Type B pancreatic cell (in vitro differentiated cells): ENCODE measurements around the gene GABARAPL2. TPM values are rescaled to one million over a fixed set of nuclear protein-coding genes. Genes with fewer than 3 reads are reported as not detected.
A peak's percentile ranks its signal among the peaks of the same experiment; 100 is the strongest.

Experiments used
- DNase-seq: peaks from one replicate; pipeline ENCODE4 v3.0.0; 2021; ENCODE audit warnings: mixed read lengths; ENCODE audit not compliant: unreplicated experiment; ENCODE audit errors: extremely low spot score
- H3K27ac Mint-ChIP-seq: 2 replicates; pipeline ENCODE4 v1.8.0; 2021; ENCODE audit warnings: mild to moderate bottlenecking, mixed read lengths
- H3K27me3 Mint-ChIP-seq: 2 replicates; pipeline ENCODE4 v1.8.0; 2021; ENCODE audit warnings: mixed read lengths
- H3K36me3 Mint-ChIP-seq: 2 replicates; pipeline ENCODE4 v1.8.0; 2021; ENCODE audit warnings: mixed read lengths
- H3K4me1 Mint-ChIP-seq: one replicate; pipeline ENCODE4 v1.8.0; 2021; ENCODE audit warnings: mixed read lengths; ENCODE audit not compliant: unreplicated experiment
- H3K4me3 Mint-ChIP-seq: 2 replicates; pipeline ENCODE4 v1.8.0; 2021; ENCODE audit warnings: mild to moderate bottlenecking, mixed read lengths
- H3K9me3 Mint-ChIP-seq: 2 replicates; pipeline ENCODE4 v1.8.0; 2021; ENCODE audit warnings: mixed read lengths
- CTCF ChIP-seq: fragments of 200-600 bp; sonication (generic); conservative IDR thresholded peaks from 2 replicates; pipeline ENCODE4 v1.5.0; 2021; ENCODE audit warnings: antibody characterized with exemption, mild to moderate bottlenecking
- total RNA-seq: library from RNA; stranded (reverse); gene quantifications from 2 replicates; pipeline ENCODE4 v1.2.1, GENCODE V29; 2021; ENCODE audit warnings: low replicate concordance

Gene GABARAPL2
- total RNA-seq, 1 donor from 2014 or later, result 85.6 TPM

GRCh38 chr16:75550211-75550662 lies 15.9 kb upstream of the GABARAPL2 start:
- H3K27ac Mint-ChIP-seq, result no peak overlapping the region
- no peak for DNase-seq

DNA sequence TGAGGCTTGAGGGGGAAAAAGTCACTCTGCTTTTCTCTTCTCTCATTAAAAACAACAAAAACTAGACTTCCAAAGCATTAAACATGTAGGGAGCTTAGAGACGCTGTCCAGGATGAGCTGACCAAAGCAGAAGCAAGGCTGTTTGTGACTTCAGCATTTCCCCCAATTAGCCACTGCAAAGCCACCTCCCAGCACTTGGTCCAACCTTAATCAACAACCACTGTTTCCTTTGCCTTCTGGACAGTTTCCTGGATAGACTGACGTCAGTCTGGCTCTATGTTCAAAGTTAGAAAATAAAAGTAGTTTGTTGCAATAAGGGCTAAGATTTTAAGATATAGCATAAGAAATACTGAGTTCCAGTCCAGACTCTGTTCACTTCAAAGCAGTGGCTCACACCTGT lies 13.2 kb upstream of the GABARAPL2 start:
- Mint-ChIP-seq H3K4me1 (peaks cover 4% of the 10 kb centered on the region), H3K27ac (no peak overlapping the region), H3K27me3 (no peaks in the 10 kb centered on the region), H3K9me3 (no peaks in the 10 kb centered on the region), H3K36me3 (no peaks in the 10 kb centered on the region), H3K4me3 (no peak overlapping the region)
- no peak for TF ChIP-seq CTCF
- no peak for DNase-seq

More at GRCh38 chr16:75550211-75550662, 15.9 kb upstream of the GABARAPL2 start:
- Mint-ChIP-seq H3K36me3 (no peaks in the 10 kb centered on the region), H3K9me3 (no peaks in the 10 kb centered on the region), H3K27me3 (no peaks in the 10 kb centered on the region), H3K4me3 (no peak overlapping the region), H3K4me1 (no peaks in the 10 kb centered on the region)
- TF ChIP-seq CTCF, result peak; percentile 41

DNA sequence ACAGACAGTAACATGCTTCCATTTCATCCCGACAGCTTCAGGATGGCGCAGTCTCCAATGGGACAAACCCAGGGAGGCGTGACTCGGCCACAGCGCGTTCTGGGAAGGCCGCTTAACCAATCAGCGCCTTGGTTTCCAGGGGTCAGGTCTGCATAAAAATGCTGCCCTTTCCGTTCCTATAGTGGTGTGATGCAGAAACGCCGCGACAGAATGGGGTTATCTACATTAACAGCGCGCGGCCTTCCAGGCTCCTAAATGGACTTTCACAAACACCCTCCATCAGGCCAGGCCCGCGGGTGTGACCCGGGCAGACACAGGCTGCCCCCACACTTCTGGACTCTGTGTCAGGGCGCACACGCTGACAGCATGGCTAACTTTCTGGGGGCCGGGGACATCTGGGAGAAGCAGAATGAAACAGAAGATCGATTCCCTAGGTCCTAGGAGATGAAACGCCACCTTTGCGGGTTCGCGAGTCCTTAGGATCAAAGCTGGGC lies 10.9 kb upstream of the GABARAPL2 start:
- Mint-ChIP-seq H3K36me3 (no peaks in the 10 kb centered on the region), H3K27ac (peak overlapping the region; percentile 97), H3K27me3 (no peaks in the 10 kb centered on the region), H3K4me1 (peaks cover 13% of the 10 kb centered on the region), H3K9me3 (no peaks in the 10 kb centered on the region), H3K4me3 (peak overlapping the region; percentile 99)
- peak; percentile 86 for DNase-seq
- TF ChIP-seq CTCF, result no peak

DNA sequence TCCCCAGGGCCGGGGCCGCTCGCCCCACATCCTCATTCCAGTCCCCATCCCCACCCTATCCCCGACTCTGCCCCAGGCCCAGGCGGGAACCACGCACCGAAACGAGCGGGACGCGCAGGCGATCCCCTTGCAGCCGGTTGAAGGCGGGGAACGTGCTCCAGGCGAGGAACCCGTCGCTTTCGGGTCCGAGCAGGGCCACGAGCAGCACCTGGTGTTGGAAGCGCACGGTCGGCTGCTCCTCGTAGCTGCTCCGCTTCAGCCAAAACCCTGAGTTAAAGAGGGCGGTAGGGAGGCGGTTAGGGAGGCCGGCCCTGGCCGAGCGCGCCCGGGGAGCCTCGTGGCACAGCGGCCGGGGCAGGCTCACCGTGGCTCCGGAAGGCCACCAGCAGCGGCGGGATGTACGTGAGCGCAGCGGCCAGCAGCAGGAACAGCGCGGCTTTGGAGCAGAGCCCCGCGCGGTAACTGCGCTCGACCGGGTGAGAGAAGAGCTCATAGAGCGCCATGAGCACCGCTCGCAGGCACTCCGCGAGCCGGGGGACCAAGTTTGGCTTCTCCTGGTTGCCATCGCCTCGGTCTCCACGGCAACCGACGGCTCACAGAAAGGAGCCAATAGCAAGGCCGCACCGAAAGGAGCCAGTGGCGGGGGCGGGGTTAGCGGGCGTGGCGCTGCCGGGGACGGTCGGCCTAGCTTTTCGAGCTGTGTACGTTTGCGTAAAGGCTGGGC lies 10.3 kb upstream of the GABARAPL2 start, which contains the start of gene TMEM231:
Gene TMEM231, minus strand, starts transcription at position 546 of the 724 bp plus-strand sequence. Its CDS starts 43 bp downstream, at position 503.
- H3K4me1 Mint-ChIP-seq, result peaks cover 13% of the 10 kb centered on the region
- no peak for TF ChIP-seq CTCF
- H3K4me3 Mint-ChIP-seq, result peak within 1 kb of the TSS; percentile 99
- H3K27ac Mint-ChIP-seq, result peak within 1 kb of the TSS; percentile 97
- no peaks in the 10 kb centered on the region for H3K36me3 Mint-ChIP-seq
- H3K9me3 Mint-ChIP-seq, result no peaks in the 10 kb centered on the region
- peak; percentile 95 for DNase-seq
- no peaks in the 10 kb centered on the region for H3K27me3 Mint-ChIP-seq

DNA sequence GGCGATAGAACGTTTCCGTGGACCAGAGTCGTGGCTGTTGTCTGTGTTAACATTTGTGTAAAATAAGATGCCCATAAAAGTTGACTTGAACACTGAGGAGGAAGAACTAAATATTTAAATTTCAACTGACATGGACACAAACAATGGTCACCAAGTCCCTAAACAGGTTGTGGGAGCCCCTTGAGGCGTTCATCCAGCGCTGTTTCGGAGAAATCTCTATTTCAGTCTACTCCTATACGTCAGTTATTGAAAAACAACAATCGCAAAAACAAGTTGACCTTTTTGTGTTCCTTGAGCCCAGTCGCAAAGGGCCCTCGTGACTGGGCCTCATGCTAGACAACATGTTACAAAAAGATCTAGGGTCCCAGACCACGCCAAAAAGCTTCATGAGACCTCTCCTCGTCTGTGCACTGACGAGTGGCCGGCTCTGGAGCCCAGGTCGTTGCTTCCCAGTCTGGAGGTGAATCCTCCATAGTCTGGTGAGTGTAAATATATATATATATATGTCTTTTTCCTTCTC lies 9.7 kb upstream of the GABARAPL2 start:
- peak overlapping the region; percentile 97 for H3K27ac Mint-ChIP-seq

More for the DNA sequence above, 9.7 kb upstream of the GABARAPL2 start:
- Mint-ChIP-seq H3K4me3 (peak overlapping the region; percentile 99), H3K27me3 (no peaks in the 10 kb centered on the region), H3K9me3 (no peaks in the 10 kb centered on the region), H3K4me1 (peaks cover 13% of the 10 kb centered on the region), H3K36me3 (no peaks in the 10 kb centered on the region)
- DNase-seq, result no peak
- TF ChIP-seq CTCF, result no peak
